Measurements from ENCODE around the gene KRTAP10-2.

The KRTAP10-2 gene

DNA sequence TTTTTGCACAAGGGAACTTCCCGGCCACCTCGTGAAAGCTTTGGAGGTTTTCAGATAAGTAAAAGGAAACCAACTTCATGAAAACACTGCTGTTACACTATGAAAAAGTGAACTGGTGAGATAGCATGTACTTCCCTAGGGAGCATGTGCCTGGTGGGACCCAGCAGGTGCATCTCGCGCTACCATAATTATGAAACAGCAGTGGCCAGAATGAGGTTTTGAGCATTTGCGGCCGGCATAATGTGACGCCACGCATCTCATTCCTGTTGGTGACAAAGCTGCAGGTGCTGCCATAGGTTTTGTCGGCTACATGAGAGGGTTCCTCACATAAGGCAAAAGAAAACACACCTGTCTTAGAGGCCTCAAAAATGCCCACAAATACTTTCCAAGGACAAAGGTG lies 5.6 kb upstream of the KRTAP10-2 start:
- DNase-seq = no peak
- Histone ChIP-seq H3K4me3 (ENCODE audit: low read depth in 1 of 2, low read length in 2 of 2) (no peak overlapping the region), H3K79me2 (ENCODE audit: insufficient read depth, low read length) (no peaks in the 10 kb centered on the region), H3K36me3 (ENCODE audit: insufficient read depth, low read length) (no peaks in the 10 kb centered on the region), H2AFZ (ENCODE audit: low read depth, low read length) (no peak overlapping the region), H3K9me3 (ENCODE audit: insufficient read depth, low read length, severe bottlenecking) (no peaks in the 10 kb centered on the region), H3K27me3 (ENCODE audit: insufficient read depth, low read length, poor library complexity) (no peaks in the 10 kb centered on the region), H3K27ac (ENCODE audit: low read length) (no peak overlapping the region), H4K20me1 (ENCODE audit: insufficient read depth, low read length) (no peaks in the 10 kb centered on the region), H3K4me1 (ENCODE audit: insufficient read depth, low read length) (no peaks in the 10 kb centered on the region), H3K9ac (ENCODE audit: low read depth, low read length) (no peak overlapping the region), H3K4me2 (ENCODE audit: insufficient read depth, low read length) (no peak overlapping the region)
- no peak for ATAC-seq (ENCODE audit: insufficient read depth, low read depth)
- no peak for TF ChIP-seq EZH2 (IDR thresholded peaks at IDR 0.05; ENCODE audit: borderline replicate concordance, low read depth, low read length, severe bottlenecking)
- TF ChIP-seq, protein P1, sequence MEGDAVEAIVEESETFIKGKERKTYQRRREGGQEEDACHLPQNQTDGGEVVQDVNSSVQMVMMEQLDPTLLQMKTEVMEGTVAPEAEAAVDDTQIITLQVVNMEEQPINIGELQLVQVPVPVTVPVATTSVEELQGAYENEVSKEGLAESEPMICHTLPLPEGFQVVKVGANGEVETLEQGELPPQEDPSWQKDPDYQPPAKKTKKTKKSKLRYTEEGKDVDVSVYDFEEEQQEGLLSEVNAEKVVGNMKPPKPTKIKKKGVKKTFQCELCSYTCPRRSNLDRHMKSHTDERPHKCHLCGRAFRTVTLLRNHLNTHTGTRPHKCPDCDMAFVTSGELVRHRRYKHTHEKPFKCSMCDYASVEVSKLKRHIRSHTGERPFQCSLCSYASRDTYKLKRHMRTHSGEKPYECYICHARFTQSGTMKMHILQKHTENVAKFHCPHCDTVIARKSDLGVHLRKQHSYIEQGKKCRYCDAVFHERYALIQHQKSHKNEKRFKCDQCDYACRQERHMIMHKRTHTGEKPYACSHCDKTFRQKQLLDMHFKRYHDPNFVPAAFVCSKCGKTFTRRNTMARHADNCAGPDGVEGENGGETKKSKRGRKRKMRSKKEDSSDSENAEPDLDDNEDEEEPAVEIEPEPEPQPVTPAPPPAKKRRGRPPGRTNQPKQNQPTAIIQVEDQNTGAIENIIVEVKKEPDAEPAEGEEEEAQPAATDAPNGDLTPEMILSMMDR (IDR thresholded peaks at IDR 0.05; ENCODE audit: borderline replicate concordance, extremely low read depth, low read length, poor library complexity, severe bottlenecking) = no peak

GRCh38 chr21:44555200-44555875 lies 4.0 kb upstream of the KRTAP10-2 start:
- H4K20me1 ChIP-seq (ENCODE audit: insufficient read depth, low read length) = no peaks in the 10 kb centered on the region
- no peaks in the 10 kb centered on the region for H3K27me3 ChIP-seq (ENCODE audit: insufficient read depth, low read length, poor library complexity)
- TF ChIP-seq EZH2 (IDR thresholded peaks at IDR 0.05; ENCODE audit: borderline replicate concordance, low read depth, low read length, severe bottlenecking) = no peak
- TF ChIP-seq, protein P1 (IDR thresholded peaks at IDR 0.05; ENCODE audit: borderline replicate concordance, extremely low read depth, low read length, poor library complexity, severe bottlenecking) = no peak
- no peaks in the 10 kb centered on the region for H3K9me3 ChIP-seq (ENCODE audit: insufficient read depth, low read length, severe bottlenecking)
- H3K4me3 ChIP-seq (ENCODE audit: low read depth in 1 of 2, low read length in 2 of 2) = no peak overlapping the region
- H3K36me3 ChIP-seq (ENCODE audit: insufficient read depth, low read length) = no peaks in the 10 kb centered on the region
- ATAC-seq (ENCODE audit: insufficient read depth, low read depth) (no peak), DNase-seq (no peak)
- no peaks in the 10 kb centered on the region for H3K4me1 ChIP-seq (ENCODE audit: insufficient read depth, low read length)
- no peak overlapping the region for H3K9ac ChIP-seq (ENCODE audit: low read depth, low read length)
- no peak overlapping the region for H3K4me2 ChIP-seq (ENCODE audit: insufficient read depth, low read length)
- H3K27ac ChIP-seq (ENCODE audit: low read length) = no peak overlapping the region
- H2AFZ ChIP-seq (ENCODE audit: low read depth, low read length) = no peak overlapping the region
- H3K79me2 ChIP-seq (ENCODE audit: insufficient read depth, low read length) = no peaks in the 10 kb centered on the region

DNA sequence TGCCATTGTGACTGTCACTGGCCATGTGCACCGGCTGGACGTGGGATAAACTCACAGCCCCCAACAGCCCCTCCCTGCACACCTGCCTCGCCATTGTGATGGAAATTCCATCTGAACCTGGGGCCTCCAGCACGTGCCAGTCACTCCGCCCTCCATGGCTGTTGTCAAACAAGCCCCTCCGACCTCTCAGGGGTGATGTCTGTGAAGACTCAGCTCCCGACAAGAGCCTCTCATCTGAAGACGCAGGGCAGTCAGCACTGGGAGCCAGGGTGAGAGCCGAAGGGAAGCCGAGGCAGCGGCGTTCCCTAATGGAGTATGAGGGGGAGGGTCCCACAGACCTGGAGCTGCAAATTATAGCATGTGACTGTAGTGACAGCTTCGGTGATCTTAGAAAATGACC lies 1.4 kb upstream of the KRTAP10-2 start:
- Histone ChIP-seq H2AFZ (ENCODE audit: low read depth, low read length) (no peak overlapping the region), H3K27ac (ENCODE audit: low read length) (no peak overlapping the region), H3K4me1 (ENCODE audit: insufficient read depth, low read length) (no peaks in the 10 kb centered on the region), H3K27me3 (ENCODE audit: insufficient read depth, low read length, poor library complexity) (no peaks in the 10 kb centered on the region), H3K79me2 (ENCODE audit: insufficient read depth, low read length) (no peaks in the 10 kb centered on the region), H3K36me3 (ENCODE audit: insufficient read depth, low read length) (no peaks in the 10 kb centered on the region), H3K9ac (ENCODE audit: low read depth, low read length) (no peak overlapping the region), H3K4me2 (ENCODE audit: insufficient read depth, low read length) (no peak overlapping the region), H4K20me1 (ENCODE audit: insufficient read depth, low read length) (0 out of 2 replicates have a peak, but pooled peaks cover 3% of the 10 kb centered on the region), H3K4me3 (ENCODE audit: low read depth in 1 of 2, low read length in 2 of 2) (no peak overlapping the region), H3K9me3 (ENCODE audit: insufficient read depth, low read length, severe bottlenecking) (no peaks in the 10 kb centered on the region)
- TF ChIP-seq, protein P1 (IDR thresholded peaks at IDR 0.05; ENCODE audit: borderline replicate concordance, extremely low read depth, low read length, poor library complexity, severe bottlenecking) = no peak
- TF ChIP-seq EZH2 (IDR thresholded peaks at IDR 0.05; ENCODE audit: borderline replicate concordance, low read depth, low read length, severe bottlenecking) = no peak
- ATAC-seq (ENCODE audit: insufficient read depth, low read depth) (no peak), DNase-seq (no peak)
